HT-29 (cell line): ENCODE results near the gene GLRB. TPM values are rescaled to one million over a fixed set of nuclear protein-coding genes. Genes with fewer than 3 reads are reported as not detected.
A peak's percentile ranks its signal among the peaks of the same experiment; 100 is the strongest.
"Not testable (repeated sequence)": the region's sequence is repeated elsewhere in the genome, so short reads cannot be mapped to it uniquely, and the experiment has no call there.

Experiments used
- DNase-seq: peaks from one replicate; pipeline ENCODE4 v3.0.0-alpha.2; 2015; ENCODE audit warnings: low spot score
- total RNA-seq: library from RNA; depleted of rRNA; stranded (reverse); fragments of >200 nt; shearing (Covaris generic); gene quantifications from 2 replicates; pipeline ENCODE4 v1.2.3, GENCODE V29; 2014

GLRB gene
- total RNA-seq, 1 experiment from 2014 or later = not detected

DNA sequence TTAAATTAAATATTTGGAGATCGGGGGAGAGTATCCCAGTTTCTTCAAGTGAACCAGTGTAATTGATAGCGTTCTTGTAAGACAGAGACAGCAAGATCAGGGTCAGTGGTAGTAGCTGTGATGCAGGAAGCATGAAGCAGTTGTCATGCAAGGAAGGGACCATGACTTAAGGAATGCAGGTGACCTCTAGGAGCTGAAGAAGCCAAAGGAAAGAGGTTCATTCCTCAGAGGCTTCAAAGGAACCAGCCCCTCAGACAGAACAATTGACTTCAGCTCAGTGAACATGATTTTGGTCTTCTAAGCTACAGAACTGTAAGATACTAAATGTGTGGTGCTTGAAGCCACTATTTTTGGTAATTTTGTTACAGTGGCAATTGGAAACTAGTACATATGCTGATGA lies 51.6 kb downstream of the GLRB start:
- DNase-seq = no peak

DNA sequence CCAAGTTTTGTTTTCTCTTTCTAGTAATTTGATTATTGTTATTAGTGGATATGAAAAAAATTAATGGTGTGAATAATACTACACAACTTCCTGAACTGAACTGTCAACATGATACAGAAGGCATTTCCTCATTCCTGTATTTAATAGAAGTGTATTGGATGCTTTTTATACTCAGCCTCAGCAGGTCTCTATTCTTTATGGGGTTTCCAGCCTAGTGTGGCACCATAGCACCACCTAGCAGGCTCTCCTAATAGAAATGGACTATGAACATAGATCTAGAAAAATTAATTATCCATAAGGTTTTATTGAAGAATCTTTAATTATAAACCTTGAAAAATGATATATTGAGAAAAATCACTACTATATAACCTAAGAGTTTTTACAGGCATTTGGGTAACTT lies 52.4 kb downstream of the GLRB start:
- peak; percentile 62 for DNase-seq

DNA sequence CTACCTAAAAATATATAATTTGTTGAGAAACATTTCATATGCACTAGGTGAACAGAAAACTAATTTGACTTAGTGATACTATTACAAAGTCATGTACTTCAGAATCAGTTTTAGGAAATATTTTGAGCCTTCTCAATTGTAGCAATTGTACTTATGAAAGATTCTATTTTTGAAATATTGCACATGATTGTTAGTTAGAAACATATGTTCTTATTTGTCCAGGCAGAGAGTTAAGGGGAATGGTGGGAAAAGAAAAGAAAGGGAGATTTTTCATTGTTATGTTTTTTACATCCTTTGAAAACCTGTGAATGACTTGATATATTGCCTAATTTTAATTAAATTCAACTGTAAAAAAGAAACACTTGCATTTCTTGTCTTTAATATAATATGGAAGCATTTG lies 66.0 kb downstream of the GLRB start:
- no peak for DNase-seq

DNA sequence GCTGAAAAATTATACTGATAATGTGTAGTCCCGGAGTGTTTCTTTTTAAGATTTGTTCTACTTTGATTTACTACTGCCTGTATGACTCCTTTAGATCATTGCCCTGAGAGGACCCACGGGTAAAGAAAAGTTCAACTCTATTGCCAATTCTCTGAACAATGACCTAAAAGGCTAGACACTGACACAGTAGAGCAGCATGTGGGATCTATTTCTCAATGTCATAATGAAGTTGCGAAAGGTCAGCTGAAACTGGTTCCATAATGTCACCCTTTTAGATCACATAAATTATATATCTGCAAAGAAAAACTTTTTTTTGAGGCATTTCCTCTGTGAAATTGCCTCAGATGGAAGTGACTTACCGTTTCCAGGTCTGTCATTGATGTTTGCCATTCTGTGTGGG lies 67.4 kb downstream of the GLRB start:
- no peak for DNase-seq

DNA sequence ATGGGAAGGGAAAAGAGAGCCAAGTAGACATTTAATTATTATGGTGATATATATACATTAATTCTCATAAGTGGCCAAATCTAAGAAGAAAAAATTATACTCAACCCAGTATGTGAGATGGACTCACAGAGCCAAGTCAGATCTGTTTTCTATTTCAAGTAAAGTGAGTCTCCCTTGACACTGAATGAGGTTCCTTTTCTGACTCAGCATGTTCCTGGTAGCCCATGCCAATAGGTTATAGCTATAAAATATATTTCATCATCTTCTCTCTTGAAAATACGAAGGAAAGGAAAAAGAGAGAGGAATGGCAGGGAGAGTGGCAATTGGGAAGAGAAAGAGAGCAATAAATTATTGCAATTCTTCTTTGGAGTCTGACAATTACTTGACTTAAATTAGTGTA lies 75.8 kb downstream of the GLRB start:
- DNase-seq = no peak

DNA sequence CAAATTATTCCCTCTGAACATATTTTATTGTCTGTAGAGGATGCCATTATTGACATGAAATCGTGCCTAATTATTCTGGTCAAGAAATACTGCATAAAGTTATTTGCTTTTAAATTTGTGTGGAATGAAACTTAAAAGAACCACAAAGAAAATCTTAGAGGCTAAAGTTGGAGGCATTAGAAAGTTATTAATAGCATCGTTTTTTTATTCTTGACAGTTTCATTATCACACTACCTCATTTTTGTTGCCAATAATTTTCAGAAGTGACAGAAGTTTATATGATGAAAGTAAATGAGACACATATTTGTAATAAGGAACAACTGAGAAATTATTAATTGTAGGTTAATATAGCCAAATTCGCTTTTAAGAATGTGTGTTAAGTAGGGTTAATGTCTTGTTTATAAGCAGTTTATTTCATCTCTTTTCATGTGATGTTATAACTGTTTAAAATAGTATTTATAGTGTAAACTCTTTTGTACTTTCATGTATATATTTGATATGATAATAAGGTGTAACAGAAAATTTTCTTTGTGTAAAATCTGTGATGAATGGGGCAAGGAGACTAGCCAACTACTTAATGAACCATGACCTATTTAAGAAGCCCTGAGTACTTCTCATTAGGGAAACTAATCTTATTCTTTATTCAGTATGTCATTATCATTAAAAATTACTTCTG lies 90.1 kb downstream of the GLRB start:
- no peak for DNase-seq

DNA sequence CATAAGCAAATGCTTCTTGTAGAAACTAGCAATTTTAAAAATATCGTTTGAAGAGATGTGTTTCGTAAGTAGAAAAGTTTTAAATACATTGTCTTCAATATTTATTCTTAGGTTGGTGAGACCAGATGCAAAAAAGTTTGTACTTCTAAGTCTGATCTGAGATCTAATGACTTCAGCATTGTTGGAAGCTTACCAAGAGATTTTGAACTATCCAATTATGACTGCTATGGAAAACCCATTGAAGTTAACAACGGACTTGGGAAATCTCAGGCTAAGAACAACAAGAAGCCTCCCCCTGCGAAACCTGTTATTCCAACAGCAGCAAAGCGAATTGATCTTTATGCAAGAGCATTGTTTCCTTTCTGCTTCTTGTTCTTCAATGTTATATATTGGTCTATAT lies 94.4 kb downstream of the GLRB start:
- no peak for DNase-seq

DNA sequence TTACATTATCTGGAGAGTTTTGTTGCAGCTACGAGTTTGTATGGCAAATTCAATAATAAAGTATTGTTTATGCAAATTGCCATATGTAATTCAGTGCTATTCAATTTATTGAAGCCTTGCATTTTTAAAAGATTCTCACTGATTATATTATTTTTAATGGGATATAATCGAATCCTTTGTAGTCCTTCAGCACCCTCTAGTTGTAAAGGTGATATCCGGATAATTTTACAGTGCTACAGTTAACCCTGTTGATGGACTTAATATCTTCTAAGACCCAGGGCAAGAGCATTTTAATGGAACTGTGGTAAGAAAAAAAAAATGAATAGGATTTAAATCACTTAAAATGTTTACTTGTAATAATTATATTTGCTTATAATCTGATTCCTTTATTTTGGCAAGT lies 96.1 kb downstream of the GLRB start:
- DNase-seq = peak; percentile 35

DNA sequence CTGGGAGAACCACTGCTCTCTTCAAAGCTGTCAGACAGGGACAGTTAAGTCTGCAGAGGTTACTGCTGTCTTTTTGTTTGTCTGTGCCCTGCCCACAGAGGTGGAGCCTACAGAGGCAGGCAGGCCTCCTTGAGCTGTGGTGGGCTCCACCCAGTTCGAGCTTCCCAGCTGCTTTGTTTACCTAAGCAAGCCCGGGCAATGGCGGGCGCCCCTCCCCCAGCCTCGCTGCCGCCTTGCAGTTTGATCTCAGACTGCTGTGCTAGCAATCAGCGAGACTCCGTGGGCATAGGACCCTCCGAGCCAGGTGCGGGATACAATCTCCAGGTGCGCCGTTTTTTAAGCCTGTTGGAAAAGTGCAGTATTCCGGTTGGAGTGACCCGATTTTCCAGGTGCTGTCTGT lies 104.3 kb downstream of the GLRB start:
- DNase-seq = not testable (repeated sequence)

DNA sequence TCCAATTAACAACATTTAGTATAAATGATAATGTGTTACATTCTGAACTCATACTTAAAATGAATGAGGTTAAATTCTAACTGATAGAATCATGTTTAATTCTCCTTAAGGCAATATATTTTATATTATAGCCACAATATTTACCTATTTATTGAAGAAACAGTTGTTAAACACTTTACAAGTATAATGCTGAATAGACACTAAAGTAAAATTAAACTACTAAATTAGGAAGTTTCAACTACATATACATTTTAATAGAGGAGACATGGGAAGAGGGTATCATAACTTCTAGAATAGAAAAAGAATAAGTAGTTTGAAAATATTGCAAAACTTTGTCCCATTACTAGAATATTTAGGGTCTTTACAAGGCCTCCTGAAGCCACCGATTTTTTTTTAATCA lies 108.3 kb downstream of the GLRB start:
- no peak for DNase-seq

DNA sequence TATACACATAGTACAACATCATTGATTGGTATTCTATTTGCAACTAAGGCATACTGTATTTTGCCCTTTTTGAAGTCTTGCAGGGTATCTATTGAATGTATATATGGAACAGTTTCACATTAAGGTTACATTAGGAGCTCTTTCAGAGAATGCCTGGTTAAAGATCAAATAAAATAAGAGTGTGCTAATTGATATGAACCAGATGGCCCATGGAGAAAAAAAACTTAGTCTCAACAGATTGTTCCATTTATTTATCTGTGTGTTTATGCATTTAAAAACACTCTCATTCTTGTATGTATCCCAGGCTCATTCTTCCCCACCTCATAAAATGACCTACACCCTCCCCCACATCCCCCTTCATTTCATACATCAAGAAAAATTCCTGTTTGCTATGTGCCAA lies 109.4 kb downstream of the GLRB start:
- DNase-seq = no peak

DNA sequence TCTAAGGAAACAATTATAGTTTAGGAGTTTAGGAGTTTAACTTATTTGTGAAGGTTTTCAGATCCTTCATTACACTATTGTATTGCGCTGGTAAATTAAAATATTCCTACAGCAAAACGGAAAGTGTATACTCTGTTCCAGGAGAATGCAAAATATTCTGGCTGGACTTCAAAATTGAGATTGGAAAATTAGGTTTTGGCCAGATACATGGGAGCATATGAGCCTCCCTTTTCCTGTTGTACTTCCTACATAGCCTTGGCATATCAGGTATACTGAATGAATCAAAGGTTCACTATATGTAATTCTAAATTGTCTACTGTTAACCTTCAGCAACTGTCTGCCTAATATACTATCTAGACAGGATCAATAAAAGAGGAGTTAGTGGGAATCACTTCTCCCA lies 119.4 kb downstream of the GLRB start:
- no peak for DNase-seq

DNA sequence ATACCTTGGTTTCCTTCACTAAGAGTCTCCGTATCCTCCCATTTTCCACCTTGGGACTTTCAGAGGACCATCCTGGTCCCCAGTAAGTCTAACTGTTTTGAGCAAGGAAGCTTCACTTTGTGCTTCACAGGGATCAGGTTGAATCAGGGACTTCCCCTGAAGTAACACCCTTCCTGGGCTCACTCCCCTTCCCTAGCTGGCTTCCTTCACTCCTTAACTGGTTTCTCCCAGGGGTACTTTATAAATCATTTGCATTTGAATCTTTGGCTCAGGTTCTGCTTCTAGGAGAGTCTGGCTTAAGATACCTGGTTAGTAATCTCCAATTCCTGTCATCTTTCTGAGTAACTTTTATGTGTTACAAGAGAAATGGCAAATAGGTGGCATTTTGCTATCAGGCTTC lies 120.1 kb downstream of the GLRB start:
- DNase-seq = no peak

DNA sequence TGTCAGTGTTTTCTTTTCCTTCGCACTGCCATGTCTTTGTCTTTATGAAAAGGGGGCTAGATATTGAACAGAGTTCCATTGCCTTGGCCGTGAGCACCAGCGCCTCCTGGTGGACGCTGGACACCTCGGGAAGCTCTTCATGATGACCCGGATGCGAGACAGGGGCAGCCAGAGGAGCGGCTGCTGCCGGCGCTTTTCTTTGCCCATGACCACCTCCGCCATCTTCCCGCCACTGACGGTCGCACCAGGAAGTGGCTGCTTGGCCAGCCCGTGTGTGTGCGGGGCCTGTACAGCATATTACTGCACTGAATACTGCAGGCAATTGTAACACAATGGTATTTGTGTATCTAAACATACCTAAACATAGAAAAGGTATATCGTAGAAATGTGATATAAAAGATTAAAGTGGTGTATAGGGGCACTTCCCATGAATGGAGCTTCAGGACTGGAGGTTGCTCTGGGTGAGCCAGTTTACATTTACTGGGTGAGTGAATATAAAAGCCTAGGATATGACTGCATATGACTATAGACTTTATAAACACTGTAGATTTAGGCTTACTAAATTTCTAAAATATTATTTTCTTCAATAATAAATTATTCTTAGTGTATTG lies 128.8 kb downstream of the GLRB start:
- DNase-seq = no peak

DNA sequence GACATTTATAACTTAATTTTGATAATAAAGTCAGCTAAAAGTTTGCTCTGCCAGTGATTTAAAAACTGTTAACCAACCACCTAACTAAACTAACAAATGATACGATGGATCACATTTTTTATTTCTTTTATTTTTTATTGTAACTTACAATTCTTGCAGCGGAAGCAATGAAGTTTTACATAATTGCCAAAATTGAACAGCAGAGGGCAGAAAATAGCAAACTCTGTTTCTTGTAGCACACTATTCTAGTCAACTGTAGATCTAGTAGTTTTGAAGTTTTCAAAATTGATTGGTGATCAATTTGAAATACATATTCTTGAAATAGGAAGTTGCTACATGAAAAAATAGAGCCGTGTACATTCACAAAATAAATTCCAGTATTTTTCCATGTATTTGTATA lies 141.8 kb downstream of the GLRB start:
- peak; percentile 28 for DNase-seq

DNA sequence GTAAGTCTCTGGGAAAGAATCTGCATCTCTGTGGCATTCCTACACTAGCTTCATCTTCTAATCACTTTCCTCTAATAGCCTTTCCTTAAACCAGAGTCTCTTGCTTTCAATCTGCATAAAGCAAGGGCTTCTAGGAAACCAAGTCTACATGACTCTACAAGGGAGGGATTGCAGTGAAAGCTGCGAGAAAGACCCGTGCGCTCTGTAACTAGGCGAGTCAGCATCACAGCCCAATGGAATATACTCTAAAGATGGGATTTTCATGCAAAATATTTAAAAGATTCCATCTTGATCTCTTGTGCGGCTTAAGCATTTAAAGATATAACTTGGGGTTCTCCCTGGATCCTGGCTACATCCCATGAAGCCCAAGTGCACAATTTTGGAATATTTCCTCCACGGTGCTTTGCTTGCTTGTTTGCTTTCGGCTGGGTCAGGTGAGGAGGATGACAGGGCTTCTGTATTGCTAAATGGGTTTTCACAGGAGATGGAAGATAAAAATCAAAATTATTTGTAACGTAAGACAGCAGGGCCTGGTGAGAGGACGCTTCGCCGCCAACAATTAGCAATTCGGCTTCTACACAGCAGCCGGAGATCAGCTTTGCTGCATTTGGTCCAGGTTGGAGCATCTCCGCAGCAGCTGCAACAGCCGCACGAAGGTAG lies 143.9 kb downstream of the GLRB start:
- no peak for DNase-seq

DNA sequence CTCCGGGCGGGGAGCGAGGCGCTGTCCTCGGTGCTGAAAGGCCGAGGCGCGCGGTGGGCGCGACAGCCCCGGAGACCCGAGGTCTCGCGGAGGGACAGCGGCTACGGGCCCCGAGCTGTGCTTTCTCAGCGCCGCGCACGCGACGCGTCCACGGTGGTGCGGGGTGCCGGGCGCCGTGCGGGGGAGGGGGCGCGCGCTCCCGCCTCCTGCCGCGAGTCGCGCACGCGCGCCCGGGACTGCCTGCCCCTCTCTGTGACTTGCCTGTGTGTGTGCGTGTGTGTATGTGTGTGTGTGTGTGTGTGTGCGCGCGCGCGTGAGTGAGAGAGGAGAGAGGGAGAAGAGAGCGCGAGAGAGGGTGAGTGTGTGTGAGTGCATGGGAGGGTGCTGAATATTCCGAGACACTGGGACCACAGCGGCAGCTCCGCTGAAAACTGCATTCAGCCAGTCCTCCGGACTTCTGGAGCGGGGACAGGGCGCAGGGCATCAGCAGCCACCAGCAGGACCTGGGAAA lies 144.5 kb downstream of the GLRB start, which contains the start of gene GRIA2:
Gene GRIA2 (plus strand): TSS at position 358 of the 511 bp plus-strand sequence. CDS start 315 bp downstream, outside the sequence.
- no peak for DNase-seq

DNA sequence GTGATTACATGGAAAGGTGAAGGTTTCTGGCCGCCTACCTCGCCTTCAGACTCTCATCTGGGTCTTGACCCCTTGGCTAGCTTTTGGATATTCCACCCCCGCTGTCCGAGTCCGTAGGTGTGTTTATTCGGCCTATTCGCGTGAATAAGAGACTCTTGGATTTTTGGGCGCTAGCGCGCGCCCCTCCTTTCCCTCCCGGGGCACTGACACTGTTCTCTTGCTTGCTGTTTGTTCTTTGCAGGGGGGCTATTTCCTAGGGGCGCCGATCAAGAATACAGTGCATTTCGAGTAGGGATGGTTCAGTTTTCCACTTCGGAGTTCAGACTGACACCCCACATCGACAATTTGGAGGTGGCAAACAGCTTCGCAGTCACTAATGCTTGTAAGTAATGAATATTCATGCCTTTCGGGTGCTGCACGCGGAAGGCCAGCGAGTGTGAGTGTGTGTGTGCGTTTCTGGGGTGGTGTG lies 145.5 kb downstream of the GLRB start:
- no peak for DNase-seq
